GM18505 (cell line): Measurements from ENCODE around the gene BPIFB6.

Experiments
- ATAC-seq: cut with Tn5 transposase; IDR thresholded peaks from one replicate; pipeline ENCODE4 v1.9.1; 2021; ENCODE audit not compliant: unreplicated experiment
- POLR2A ChIP-seq: IDR thresholded peaks from 4 replicates; pipeline ENCODE4 v1.6.1; 2011; ENCODE audit warnings: borderline replicate concordance; ENCODE audit not compliant: insufficient read depth, insufficient read length; ENCODE audit errors: extremely low read depth

The BPIFB6 gene

DNA sequence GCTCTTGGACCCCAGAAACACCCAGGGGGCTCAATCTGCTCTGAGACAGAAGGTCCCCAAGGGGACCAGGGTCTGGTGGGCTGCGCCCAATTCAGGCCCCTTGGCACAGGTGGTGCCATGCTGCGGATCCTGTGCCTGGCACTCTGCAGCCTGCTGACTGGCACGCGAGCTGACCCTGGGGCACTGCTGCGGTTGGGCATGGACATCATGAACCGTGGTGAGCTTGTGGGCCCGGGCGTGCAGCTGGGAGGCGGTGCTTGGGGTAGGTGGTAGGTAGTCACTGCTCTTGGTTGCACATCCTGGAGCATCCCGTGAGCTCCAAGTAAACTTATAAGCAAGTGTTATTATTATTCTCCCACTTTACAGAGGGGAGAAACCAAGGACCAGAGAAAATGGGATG is at the start of gene BPIFB6:
BPIFB6 (plus strand) TSS at position 118 of the 400 bp plus-strand sequence; CDS start at position 118, 0 bp downstream.
- TF ChIP-seq POLR2A = no peak
- no peak for ATAC-seq

- ATAC-seq = no peak
- no peak for TF ChIP-seq POLR2A
These were observed 48.6 kb upstream of the BPIFB6 start for GRCh38 chr20:32982617-32983458.

DNA sequence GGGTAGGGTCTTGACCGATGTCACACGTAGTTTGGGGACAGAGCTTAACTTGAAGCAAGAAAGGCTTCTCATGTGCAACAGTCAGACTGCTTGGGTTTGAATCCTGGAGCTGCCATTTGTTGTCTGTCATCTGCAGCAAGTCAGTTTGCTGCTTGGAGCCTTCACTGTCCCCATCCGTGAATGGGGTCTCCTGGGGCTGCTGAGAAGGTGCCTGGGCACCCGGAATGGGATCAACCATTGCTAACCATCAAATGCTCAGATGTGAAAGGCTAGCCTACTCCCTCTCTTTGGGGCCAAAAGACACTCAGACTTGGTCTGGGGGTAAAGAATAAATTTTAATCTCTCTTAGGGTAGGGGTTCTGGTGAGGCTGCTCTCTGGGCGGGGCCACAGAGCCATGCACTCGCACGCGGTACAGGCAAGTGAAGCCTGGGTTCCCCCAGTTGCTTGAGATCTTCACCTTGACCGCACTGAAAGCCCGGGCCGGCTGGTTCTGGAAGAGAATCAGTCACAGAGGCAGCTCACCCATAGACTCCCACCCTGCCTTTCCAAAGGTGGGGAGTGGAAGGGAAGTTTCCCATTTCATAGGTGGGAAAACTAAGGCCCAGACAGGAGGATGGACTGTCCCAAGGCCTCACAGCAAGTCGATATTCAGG is 47.9 kb upstream of the BPIFB6 start:
- TF ChIP-seq POLR2A = no peak
- no peak for ATAC-seq

DNA sequence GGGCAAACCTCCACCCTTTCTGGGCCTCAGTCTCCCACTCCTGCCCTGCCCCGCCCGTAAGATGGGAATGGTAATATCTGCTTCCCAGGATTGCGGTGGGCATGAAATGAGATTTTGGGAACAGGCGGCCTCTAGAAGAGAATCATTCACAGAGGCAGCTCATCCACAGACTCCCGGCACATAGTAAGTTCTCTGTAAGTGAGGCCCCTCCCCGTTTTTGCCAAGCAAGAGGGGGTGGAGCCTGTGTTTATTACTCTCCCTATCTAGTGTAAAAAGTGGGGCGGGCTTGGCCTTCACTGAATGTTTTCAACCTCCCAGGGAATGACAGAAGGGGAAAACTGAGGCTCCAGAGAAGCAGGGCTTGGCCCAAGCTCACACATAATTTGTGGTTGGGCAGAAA is 47.3 kb upstream of the BPIFB6 start:
- ATAC-seq = no peak

DNA sequence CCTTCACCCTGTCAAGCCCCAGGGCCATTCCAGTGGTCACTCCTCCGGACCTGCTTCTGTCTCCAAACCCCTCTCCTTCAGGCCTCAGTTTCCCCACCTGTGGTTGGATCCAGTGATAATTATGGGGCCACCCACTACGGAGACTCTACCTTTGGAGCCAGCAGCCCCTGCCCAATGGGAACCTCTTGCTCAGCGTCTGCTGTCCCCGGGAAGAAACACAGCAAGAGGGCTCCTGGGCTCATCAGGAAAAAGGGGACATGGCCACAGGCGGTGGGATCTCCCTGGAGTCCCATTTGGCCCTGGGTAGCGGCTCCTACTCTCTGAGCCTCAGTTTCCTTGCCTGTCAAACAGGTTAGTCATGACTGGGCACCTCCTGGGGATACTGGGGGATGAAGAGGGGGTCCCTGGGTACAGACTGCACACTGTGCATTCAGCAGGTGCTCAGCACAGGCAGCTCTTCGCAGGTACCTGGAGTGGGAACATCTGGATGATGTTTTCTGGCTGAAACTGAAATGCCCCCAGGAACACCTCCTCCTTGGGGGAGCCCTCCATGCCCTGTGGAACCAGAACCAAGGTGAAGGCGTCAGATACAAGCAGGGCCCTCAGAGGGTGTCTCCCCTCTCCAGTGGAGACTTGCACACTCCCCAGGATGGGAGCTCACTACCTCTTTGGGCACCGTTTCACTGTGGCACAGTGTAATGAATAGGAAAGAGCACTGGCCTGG is 46.7 kb upstream of the BPIFB6 start:
- TF ChIP-seq POLR2A = no peak
- no peak for ATAC-seq

More for the DNA sequence above, 47.3 kb upstream of the BPIFB6 start:
- no peak for TF ChIP-seq POLR2A

DNA sequence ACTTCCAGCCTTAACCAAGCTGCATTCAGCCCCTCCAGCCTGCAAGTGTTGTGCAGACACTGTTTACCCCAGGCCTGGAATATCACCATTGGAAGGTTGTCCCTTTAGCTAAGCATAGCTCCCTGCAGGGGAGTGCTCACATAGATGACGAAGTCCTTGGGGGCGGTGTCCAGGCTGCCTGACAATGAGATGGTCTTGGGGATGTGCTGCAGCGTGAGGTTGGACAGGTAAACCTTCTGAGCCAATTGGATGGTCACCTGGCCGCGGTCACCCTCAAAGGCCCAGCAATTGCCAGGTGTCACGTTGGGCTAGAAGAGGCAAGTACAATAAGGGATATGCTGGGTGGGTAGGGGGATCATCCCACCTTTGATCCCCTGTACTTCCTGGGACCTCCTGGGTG is 45.9 kb upstream of the BPIFB6 start:
- no peak for TF ChIP-seq POLR2A
- ATAC-seq = no peak

DNA sequence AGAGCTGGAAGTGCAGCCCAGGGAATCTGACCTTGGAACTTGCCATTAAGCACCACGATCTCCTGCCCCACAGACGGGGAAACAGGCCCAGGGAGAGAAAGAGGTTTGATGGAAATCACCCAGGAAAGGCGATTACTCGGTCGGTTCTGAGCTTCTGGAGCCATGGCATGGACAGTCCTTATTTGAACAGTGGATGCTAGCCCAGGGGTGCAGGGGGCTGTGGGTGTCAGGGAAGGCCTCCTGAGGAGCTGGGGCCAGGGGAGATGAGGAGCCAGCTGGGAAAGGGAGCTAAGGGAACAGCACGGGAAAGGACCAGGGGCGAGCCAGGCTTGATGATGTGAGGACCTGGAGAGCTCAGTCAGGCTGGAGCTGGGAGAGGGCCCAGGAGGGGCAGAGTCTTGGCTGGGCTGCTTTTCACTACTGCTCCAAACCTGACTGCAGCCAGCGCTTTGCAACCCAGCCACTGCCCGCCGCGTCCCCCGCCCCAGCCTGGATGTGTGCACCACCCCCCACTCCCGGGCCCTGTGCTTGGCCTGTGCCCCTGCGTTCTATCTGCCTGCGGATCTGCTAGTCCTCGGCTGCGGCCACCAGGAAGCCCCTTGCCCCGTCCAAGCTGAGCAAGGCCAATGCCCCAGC is 45.0 kb upstream of the BPIFB6 start:
- ATAC-seq = no peak
- no peak for TF ChIP-seq POLR2A

- no peak for ATAC-seq
- no peak for TF ChIP-seq POLR2A
These were observed 44.2 kb upstream of the BPIFB6 start for GRCh38 chr20:32987044-32987825.

DNA sequence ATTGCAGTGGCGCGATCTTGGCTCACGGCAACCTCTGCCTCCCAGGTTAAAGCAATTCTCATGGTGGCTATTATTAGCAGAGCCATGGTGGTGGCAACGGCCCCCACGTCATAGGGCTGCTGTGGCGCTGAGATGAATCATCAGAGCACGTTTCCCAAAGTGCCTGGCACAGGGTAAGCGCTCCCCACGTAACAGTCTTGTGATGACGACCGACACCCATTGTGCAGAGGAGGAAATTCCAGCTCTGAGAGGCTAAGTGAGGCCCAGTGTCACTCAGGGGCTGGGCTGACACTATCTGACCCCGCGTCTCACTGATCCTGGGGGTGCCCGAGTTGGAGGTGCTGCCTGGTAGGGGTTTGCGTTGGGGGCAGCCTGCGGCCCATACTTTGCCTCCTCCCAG is 43.4 kb upstream of the BPIFB6 start:
- no peak for TF ChIP-seq POLR2A
- ATAC-seq = no peak

- no peak for ATAC-seq
- TF ChIP-seq POLR2A = no peak
These were observed 41.8 kb upstream of the BPIFB6 start for GRCh38 chr20:32989507-32990283.

DNA sequence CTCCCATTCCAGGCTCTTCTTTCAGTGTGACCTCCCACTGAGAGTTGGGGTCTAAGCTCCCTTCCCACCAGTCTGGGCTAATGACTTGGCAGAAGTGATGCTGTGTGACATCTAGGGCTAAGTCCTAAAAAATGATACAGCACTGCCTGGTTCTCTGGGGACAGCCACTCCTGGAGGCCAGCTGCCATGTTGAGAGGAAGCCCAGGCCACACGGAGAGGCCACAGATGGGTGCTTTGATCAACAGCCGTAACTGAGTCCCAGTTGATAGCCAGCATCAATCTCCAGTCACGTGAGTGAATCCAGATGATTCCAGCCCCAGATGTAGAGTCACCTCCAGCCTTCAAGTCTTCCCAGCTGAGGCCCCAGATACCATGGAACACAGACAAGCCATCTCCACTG is 41.0 kb upstream of the BPIFB6 start:
- TF ChIP-seq POLR2A = no peak
- ATAC-seq = no peak

GRCh38 chr20:32991383-32991782 is 40.1 kb upstream of the BPIFB6 start:
- TF ChIP-seq POLR2A = no peak
- no peak for ATAC-seq
